Measurements from ENCODE around the gene CACFD1. TPM values are rescaled to one million over a fixed set of nuclear protein-coding genes. Genes with fewer than 3 reads are reported as not detected.

Gene CACFD1
- total RNA-seq, 1 donor from 2014 or later: 24.6 TPM

GRCh38 chr9:133472277-133472645, 12.5 kb downstream of the CACFD1 start:
- H3K27me3 ChIP-seq (ENCODE audit: control insufficient read depth, insufficient read depth, low read length): no peaks in the 10 kb centered on the region

GRCh38 chr9:133472753-133473378, 13.1 kb downstream of the CACFD1 start:
- Histone ChIP-seq H3K36me3 (ENCODE audit: control insufficient read depth, insufficient read depth, low read length) (peaks cover 3% of the 10 kb centered on the region), H3K4me3 (ENCODE audit: low read depth, low read length) (no peak overlapping the region), H3K27me3 (ENCODE audit: control insufficient read depth, insufficient read depth, low read length) (no peaks in the 10 kb centered on the region)
- DNase-seq (ENCODE audit: low read depth): no peak
- no peak for TF ChIP-seq CTCF (IDR thresholded peaks at IDR 0.05; ENCODE audit: insufficient read depth, low read length, poor library complexity, severe bottlenecking)

More at GRCh38 chr9:133472277-133472645, 12.5 kb downstream of the CACFD1 start:
- TF ChIP-seq CTCF (IDR thresholded peaks at IDR 0.05; ENCODE audit: insufficient read depth, low read length, poor library complexity, severe bottlenecking): no peak
- Histone ChIP-seq H3K4me3 (ENCODE audit: low read depth, low read length) (no peak overlapping the region), H3K36me3 (ENCODE audit: control insufficient read depth, insufficient read depth, low read length) (peaks cover 3% of the 10 kb centered on the region)
- no peak for DNase-seq (ENCODE audit: low read depth)

- Histone ChIP-seq H3K27me3 (ENCODE audit: control insufficient read depth, insufficient read depth, low read length) (no peaks in the 10 kb centered on the region), H3K4me3 (ENCODE audit: low read depth, low read length) (no peak overlapping the region), H3K36me3 (ENCODE audit: control insufficient read depth, insufficient read depth, low read length) (peaks cover 3% of the 10 kb centered on the region)
- TF ChIP-seq CTCF (IDR thresholded peaks at IDR 0.05; ENCODE audit: insufficient read depth, low read length, poor library complexity, severe bottlenecking): no peak
- no peak for DNase-seq (ENCODE audit: low read depth)
Measured at GRCh38 chr9:133473743-133474142, 14.0 kb downstream of the CACFD1 start.

GRCh38 chr9:133474215-133474614, 14.4 kb downstream of the CACFD1 start:
- TF ChIP-seq CTCF (IDR thresholded peaks at IDR 0.05; ENCODE audit: insufficient read depth, low read length, poor library complexity, severe bottlenecking): no peak
- peaks cover 3% of the 10 kb centered on the region for H3K36me3 ChIP-seq (ENCODE audit: control insufficient read depth, insufficient read depth, low read length)

GRCh38 chr9:133474853-133475252, 15.1 kb downstream of the CACFD1 start:
- TF ChIP-seq CTCF (IDR thresholded peaks at IDR 0.05; ENCODE audit: insufficient read depth, low read length, poor library complexity, severe bottlenecking): no peak
- Histone ChIP-seq H3K4me3 (ENCODE audit: low read depth, low read length) (no peak overlapping the region), H3K27me3 (ENCODE audit: control insufficient read depth, insufficient read depth, low read length) (no peaks in the 10 kb centered on the region), H3K36me3 (ENCODE audit: control insufficient read depth, insufficient read depth, low read length) (peaks cover 3% of the 10 kb centered on the region)
- DNase-seq (ENCODE audit: low read depth): no peak

More at GRCh38 chr9:133474215-133474614, 14.4 kb downstream of the CACFD1 start:
- DNase-seq (ENCODE audit: low read depth): no peak
- Histone ChIP-seq H3K27me3 (ENCODE audit: control insufficient read depth, insufficient read depth, low read length) (no peaks in the 10 kb centered on the region), H3K4me3 (ENCODE audit: low read depth, low read length) (no peak overlapping the region)
